M059J (cell line): ENCODE data around the gene SPSB4. TPM values are rescaled to one million over a fixed set of nuclear protein-coding genes. Genes with fewer than 3 reads are reported as not detected.
A peak's percentile ranks its signal among the peaks of the same experiment; 100 is the strongest.

Experiments used
- DNase-seq: peaks from one replicate; pipeline ENCODE4 v3.0.0-alpha.2; 2012; ENCODE audit warnings: low read depth
- total RNA-seq: library from RNA; depleted of rRNA; stranded (reverse); fragments of >200 nt; shearing (Covaris generic); gene quantifications from 2 replicates; pipeline ENCODE4 v1.2.3, GENCODE V29; 2014

Gene SPSB4
- total RNA-seq, 1 experiment from 2014 or later = 0.02 TPM

DNA sequence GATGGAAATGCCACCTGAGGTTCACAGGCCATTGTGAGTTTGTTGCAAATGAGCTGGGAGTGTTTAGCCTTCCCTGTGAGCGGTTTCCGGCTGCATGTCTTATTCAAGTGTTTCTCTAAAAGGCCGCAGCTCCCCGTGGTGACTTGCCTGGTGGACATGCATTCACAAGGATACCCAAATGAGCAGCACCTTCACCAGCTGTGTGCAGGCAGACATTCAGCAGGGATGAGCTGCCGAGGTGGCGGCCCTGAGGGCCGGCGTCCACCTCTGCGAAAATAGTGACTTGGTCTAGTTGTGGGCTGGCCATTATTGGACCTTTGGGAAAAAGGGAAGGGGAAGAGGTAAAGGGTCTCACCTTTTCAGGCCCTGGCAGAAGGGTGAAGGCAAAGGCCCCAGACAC is 23.4 kb downstream of the SPSB4 start:
- no peak for DNase-seq

DNA sequence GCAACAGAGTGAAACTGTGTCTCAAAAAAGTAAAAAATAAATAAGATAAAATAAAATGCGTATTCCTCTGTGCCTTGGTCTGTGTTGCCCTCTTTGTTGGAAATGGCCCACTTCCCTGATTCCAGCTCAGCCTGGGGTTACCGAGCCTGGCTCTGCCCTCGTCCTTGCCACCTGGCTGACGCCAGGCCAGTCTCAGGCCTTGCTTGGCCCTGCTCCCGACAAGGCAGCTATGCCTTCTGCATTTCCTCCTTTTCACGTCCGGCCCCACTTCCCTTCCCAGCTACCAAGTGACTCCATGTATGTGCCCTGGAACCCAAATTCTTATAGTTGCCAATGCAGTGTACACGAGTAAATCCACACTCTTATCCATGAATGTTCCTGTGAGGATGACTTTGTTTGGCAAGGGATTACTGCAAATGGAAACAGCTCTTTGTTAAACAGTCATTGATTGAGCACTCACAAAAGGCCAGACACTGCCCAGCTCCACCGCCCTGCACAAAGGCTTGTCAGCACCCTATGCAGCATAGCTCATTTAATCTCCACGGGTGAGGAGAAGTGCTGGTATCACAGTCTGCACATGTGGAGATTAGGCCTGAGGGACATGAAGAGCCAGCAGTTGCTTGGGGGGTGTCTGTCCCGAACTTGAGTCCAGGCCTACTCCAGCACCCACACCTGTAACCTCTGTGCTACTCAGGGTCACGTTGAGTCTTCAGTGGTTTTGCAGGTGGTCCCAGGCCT is 25.1 kb downstream of the SPSB4 start:
- no peak for DNase-seq

DNA sequence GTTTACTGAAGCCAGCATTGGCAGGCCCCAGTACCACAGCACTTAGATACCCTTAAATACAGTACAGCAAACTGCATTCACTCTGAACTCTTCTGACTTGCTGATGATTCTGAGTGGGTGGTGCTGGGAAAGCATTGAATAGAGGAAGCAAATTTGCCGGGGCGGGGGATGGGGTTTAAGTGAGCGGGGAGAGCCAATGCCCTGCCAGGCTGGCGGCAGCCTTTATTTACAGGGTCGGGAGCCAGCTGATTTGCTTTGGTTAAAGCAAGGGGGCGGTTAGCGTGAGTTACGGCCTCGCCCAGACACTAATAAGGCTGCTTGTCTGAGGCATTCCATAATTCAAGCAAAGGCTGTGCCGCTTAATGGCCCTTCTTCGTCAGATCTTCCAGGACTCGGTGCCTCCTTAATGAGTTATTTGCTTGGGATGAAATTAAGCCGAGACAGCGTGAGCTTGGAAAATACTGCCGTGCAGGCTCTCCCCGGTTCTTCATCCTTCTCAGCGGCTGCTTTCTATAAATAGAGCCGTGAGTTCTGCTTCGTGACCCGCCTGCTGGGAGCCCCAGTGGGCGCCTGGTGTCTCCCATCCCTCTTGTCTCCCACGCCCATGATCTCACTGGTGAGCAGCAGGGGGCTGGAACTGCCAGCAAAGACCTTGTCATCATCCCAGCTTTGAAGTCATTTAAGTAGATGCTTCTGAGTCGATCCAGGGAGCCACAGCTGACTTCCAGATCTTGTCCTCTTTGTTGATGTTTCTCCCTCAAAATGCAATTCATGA is 25.8 kb downstream of the SPSB4 start:
- no peak for DNase-seq

DNA sequence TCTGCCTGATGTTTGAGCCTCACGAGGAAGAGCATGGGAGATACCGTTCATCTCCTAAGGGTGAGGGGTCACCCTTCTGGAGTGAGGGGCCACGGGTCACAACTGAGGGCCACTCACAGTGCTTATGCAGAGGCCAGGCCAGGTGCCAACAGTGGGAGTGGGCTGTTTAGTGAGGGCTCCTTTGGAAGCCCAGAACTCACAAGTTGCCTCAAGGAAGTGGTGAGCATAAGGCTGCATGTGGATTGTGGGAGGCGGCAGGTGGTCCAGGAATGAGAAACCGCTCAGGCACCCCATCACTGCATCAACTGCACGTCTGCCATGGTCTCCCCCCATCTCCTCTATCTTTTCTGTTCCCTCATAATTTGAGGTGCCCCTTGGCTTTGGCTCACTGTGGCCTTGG is 26.5 kb downstream of the SPSB4 start:
- no peak for DNase-seq

DNA sequence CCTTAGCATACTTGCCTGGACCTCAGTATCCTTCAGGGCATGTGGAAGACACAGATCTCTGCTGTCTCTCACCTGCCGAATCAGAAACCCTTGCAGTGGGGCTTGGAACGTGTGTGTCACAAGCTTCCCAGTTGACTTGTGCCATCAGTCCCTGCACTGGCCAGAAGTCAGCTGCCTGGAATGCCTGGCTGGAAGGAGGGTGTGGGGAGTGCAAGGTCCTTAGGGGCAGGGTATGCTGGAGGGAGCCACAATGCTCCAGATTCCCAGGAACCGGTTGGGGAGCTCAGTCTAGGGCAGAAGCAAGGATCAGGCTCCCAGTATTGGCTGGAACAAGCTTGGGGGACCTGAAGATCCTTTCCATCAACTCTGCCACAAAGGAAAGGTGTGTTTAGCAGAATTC is 27.1 kb downstream of the SPSB4 start:
- no peak for DNase-seq

DNA sequence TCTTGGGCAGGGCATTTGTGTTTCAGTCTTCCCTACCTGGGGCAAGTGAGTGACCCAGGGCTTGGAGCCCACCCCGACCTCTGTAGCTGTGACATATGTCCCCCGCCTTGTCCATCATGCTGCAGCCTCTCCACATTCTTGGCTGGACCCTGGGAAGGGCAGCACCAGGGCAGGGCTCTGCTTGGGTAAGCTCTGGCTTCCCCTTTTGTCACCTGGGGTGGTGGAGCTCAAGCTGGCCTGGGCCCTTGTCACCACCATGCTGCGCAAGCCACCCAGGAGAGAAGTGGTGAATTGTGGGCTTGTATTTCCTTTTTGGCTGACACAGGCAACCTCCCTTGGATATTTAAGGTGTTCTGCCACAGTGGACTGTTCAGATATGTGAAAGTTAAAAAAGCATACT is 29.3 kb downstream of the SPSB4 start:
- no peak for DNase-seq

DNA sequence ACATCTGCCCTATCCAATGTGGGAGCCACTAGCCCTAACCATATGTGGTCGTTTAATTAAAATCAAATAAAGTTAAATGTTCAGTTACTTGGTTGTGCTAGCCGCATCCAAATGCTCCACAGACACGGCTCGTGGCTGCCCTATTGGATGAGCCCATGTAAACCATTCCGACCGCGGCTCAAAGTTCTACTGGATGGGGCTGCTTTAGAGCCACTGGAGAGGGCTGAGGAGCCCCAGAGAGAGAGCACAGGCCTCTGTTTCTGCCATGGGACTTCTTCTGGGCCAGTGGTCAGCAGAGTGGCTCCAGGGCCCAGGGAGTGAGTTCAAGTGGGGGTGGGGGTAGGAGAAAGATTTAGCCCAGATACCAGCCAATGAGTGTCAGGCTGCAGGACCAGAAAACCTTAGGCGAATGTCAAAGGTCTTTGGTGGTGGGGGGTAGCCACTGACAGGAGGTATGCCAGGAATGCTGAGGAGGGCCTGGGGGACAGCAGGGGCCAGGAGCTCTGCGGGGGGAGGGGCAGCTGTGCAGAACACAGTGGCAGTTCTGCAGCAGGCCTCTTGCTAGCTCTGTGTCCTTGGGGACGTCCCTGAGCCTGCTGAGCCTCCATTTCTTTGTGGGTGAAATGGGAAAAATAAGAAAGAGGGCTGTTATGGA is 30.1 kb downstream of the SPSB4 start:
- DNase-seq = no peak

DNA sequence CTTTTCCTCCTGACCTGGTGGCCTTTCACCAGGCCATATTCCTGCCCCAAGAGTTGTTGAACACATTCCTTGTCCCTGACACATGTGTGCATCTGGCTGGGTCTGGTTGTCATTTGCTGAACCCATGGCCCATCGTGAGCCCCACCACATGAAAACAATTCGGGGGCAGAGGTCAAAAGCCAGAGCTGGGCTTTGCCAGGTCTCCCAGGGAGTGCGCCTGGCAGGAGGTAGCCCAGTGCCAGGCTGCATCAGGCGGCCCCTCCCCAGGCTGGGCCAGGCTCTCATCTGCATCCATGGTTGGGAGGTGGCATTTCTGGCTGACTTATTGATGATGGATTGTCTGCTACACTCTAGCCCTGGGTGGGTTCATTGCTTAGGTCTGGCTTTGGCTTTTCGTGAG is 30.9 kb downstream of the SPSB4 start:
- no peak for DNase-seq

DNA sequence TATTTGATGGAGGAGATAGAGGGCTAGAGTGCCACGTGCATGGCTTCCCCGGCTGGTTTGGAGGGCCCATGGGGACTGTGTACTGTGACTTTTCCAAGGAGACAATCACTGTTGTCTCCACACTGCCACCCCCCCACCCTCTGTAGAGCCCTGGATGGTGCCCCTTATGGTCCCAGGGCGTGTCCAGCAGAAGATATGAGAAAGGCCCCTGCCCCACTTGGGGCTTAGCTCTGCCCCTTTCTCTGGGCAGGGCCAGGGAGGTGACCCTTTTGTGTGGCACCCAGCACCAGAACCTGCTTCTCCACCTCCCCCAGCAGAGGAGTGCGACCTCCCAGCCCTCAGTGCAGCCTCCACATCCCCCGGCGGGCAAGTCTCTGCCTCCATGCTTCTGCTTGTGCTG is 32.1 kb downstream of the SPSB4 start:
- DNase-seq = no peak

DNA sequence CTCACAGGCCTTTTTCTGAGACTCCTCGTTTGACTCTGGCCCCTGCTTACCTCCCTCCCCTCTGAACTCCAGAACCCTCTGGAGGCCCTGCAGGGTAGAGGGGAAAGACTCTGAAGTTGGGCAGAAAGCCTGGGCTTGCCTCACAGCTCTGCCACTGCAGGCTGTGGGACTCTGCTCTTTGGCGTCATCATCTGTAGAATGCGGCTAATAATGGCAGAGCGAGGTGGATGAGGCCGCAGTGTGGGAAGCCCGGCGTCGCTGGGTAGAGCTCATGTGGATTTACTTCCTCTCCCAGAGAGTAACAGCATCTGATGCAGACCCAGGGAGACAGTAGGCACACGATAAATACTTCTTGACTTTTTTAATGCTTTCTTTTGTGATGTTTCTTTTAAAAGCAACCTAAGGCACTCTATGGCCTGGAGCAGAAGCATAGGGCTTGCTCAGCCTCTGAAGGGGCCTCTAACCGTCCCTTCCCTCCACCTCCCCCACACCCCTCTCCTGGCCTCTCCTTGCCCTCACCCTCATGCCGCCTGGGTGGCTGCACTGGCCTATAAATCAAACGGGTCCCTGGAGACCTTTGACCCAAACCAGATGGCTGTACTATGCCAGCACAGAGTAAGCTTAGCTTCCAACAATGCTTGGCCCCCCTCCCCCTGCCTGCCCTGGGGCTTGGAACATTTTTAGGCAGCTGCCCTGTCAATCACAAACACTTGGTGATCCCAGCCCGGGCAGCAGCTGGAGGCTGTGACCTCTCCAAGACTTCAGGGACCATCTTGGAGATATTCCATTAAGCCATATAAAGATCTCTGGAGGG is 32.9 kb downstream of the SPSB4 start:
- no peak for DNase-seq

DNA sequence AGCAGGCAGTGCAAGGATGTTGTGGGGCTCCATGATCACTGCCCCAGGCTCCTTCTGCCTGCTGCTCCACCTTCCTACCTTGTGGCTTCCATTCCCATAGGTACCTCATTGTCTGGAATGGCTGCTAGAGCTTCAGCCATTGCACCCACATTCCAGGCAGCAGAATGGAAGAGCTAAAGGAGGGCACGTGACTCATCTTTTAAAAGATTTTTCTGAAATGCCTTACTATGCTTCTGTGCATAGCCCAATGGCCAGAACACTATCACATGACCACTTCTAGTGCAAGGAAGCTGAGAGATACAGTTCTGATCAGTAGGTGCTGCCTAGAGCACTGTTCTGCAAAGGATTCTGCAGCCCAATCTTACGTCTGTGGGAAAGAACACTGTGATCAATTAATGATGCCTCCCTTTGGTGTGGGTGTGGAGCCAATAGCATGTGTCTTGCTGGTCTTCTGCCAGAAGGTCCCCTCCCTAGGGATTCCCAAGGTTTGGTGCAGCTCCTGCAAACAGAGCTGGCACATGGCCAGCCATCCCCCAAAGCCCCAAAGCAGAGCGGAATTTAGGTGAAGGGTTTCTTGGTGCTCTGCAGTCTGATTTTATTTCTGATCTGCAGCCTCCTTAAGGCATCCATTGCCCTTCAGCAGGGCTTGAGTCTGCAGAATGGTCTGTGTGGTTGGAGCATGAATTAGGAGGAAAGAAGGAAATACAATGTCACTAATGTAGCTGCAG is 34.4 kb downstream of the SPSB4 start:
- DNase-seq = no peak

DNA sequence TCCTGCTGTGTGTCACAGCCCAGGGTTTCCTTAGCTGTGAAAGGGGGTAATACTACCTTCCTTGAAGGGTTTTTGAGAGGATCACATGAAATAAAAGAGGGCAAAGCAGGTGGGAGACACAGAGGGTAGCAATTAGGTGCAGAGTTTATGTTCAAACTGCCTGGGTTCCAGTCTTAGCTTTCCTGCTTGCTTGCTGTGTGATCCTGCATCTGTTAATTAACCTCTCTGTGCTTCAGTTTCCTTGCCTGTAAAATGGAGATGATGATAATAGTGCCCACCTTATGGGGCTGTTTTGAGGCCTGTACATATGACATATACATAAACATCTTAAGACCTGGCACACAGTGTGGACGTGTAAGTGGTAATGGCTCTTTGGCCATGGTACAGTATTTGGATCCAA is 35.0 kb downstream of the SPSB4 start:
- no peak for DNase-seq

DNA sequence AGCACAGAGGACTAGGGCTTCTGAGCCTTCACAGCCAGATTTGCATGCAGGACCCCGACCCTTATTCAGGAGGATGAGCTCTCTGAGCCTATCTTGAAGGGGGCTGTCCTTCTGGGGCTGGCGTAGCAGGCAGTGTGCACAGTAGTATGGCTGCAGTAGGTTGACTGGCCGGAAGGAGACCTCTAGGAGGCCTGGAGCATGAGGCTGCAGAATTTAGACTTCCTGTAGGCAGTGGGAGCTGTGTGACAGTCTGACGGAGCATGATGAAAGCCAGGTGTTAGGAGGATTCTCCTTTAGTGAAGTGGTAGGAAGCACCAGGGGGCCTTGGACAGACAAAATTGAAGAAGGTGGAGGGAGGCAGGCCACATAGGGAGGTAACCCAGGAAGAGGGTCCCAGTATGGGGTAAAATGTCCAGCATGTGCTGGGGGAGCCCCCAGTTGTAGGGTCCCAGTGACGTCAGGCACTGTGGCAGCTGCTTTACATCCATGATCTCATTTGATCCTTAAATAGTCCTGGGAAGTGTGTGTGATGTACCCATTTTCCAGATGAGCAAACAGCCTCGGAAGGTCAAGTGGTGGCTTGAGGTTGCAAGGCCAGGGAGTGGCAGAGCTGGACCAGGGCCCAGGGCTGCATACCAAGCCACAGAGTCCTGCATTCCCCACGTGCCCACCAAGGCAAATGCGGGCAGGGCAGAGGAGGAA is 36.1 kb downstream of the SPSB4 start:
- no peak for DNase-seq

DNA sequence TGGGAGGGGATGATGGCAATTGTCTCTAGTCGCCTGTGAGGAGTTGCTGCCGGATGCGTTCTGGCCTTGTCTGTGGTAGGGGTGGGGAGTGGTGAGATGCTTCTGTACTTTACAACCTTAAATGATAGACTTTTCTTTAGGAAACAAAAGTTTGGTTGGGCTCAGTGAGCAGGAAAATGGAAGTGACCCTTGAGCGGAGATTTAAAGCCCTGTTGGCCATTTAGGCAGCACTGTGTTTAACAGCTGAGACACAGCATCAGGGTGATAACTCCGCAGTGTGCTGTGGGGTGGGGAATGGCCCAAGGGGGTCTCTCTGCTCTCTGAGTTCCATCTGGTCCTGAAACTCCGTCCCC is 36.6 kb downstream of the SPSB4 start:
- DNase-seq = no peak

DNA sequence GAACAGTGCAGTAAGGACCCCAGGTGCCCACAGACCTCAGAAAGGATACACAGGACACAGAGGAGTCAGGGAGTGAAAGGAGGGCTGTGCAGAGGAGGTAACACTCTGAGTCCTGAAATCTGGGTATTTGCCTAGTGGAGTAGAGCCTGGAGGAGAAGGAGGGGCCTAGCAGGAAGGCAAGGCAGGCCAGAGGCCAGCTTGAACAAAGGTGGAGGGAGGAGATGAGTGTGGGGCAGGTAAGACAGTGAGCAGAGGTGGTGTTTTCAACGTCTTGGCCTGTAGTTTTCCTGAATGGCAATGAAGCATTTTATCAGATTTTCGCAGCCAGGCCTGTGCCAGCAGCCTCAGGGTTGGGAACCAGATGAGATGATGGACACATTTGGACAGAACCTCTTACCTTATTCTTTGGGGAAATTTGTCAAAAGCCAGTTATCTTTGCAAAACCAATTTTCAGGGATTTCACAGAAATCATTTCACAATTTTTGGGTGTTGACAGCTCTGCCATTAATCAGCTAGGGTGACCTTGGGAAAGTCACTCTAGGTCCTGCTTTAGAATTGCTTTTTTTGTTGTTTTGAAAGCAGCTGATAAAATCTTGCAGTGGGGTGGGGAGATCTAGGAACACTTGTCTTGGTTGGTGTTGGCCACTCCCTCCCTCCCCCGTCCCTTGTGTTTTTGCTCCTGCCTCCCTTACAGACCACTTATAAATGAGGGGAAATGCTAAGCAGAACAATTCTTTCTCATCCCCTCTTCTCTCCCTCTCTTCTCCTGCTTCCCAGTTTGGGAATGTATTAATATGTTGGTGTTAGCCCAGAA is 38.4 kb downstream of the SPSB4 start:
- DNase-seq = no peak

DNA sequence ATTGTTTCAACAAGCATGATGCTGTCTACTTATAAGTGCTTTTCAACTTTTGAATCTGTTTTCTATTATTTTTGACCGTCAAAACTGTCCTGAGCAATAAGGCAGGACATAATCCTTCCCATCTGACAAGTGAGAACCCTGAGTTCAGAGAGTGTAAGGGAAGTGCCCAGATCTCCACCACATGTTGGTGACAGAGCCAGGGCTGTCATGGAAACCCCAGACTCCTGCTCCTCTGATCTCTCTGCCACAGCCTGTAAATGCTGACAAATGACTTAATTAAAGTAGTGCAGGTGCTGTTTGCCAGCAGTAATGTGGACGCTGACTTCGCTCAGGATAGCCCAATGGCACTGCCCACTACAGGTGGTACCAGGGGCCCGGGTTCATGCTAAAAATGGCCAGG is 40.3 kb downstream of the SPSB4 start:
- DNase-seq = no peak

DNA sequence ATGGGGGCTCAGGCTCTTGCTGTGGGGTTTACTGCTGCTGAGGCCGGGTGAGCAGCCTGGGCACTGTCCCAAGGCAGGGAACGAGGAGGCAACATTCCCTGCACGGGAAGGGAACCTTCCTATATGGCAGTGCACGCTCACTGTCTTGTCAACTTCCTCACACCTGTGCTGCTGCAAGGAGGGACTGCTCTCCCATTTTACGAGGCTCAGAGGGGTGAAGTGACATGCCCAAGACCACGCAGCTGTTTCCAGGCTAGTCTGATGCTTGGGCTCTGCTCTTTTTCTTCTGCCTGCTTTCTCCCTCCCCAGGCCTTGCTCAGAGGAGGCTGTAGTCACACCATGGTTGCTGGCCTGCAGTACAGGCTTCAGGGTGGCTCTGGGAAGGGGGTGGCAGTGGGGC is 41.5 kb downstream of the SPSB4 start:
- DNase-seq = no peak

DNA sequence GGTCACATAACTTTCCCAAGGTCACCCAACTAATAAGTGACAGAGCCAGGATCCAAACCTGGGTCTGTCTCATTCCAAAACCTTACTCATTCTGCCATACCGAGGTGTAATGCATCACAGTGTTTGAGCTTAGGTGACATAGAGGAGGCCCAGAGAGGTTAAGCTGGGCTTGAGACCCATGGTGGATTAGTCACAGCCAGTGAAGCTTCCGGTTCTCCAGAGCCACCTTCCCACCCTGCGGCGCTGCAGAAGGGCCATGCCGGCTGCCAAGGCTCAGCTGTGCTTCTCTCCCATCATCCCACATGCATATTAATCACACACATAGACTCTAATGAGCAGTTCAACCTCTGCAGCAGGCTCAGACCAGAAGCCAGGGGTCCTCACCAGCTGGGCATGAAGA is 42.2 kb downstream of the SPSB4 start:
- peak; percentile 81 for DNase-seq

DNA sequence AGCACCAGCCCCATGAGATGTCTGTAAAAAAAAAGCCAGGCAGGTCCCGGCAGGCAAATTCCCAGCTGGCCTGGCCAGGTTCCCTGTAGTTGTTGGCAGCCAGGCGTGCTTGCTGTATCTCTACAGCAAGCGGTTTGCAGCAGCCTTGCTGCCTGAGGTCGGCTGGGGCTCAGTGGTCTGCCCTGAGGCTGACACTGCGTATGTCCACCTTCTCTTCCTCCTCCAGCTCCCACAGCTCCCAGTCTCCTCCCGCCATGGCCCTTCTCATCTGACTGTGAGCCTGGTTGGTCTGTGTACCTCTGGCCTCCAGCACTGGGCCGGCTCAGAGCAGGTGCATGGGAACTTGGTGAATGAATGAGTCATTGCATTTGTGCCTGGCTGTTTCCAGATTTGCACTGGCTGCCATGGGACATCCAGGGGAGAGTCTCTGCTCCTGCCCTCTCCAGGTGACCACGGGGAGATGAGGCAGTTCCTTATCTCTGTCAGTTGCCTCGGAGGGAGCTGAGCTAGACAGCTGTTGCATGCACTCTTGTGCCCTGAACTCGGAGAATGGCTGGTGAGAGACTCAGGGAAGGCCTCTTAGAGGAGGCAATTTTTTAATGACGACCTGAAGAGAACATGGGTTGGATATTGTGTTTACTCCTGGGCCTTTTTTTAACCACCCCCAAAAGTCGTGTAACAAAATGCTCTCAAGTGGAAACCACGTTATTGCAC is 43.0 kb downstream of the SPSB4 start:
- DNase-seq = peak; percentile 49
